Adipocyte (in vitro differentiated cells): ENCODE data around the gene TNFSF15.
A peak's percentile ranks its signal among the peaks of the same experiment; 100 is the strongest.

Experiments
- DNase-seq: peaks from one replicate; pipeline ENCODE4 v3.0.0-alpha.2; 2015; ENCODE audit warnings: low read depth
- H3K27me3 ChIP-seq: replicated peaks from 2 replicates; pipeline ENCODE4 v1.7.0; 2013; ENCODE audit warnings: mild to moderate bottlenecking, low read length, moderate library complexity; ENCODE audit not compliant: control insufficient read depth, insufficient read depth
- H3K36me3 ChIP-seq: 2 replicates; pipeline ENCODE4 v1.7.0; 2013; ENCODE audit warnings: low read length, mild to moderate bottlenecking, moderate library complexity; ENCODE audit not compliant: control insufficient read depth, insufficient read depth, severe bottlenecking
- H3K4me1 ChIP-seq: 2 replicates; pipeline ENCODE4 v1.7.0; 2013; ENCODE audit warnings: mild to moderate bottlenecking, low read length, moderate library complexity; ENCODE audit not compliant: control insufficient read depth, insufficient read depth
- H3K4me3 ChIP-seq: 2 replicates; pipeline ENCODE4 v1.7.0; 2013; ENCODE audit warnings: mild to moderate bottlenecking, low read length, moderate library complexity
- H3K9ac ChIP-seq: 2 replicates; pipeline ENCODE4 v1.7.0; 2013; ENCODE audit warnings: mild to moderate bottlenecking, low read length, moderate library complexity
- H3K9me3 ChIP-seq: 2 replicates; pipeline ENCODE4 v1.7.0; 2013; ENCODE audit warnings: mild to moderate bottlenecking, low read length, moderate library complexity; ENCODE audit not compliant: control insufficient read depth

The TNFSF15 gene

GRCh38 chr9:114844766-114845165 lies 38.9 kb upstream of the TNFSF15 start:
- Histone ChIP-seq H3K27me3 (no peaks in the 10 kb centered on the region), H3K9me3 (no peaks in the 10 kb centered on the region), H3K4me1 (peaks cover 9% of the 10 kb centered on the region), H3K4me3 (no peak overlapping the region), H3K9ac (no peak overlapping the region), H3K36me3 (no peaks in the 10 kb centered on the region)
- DNase-seq, result no peak

DNA sequence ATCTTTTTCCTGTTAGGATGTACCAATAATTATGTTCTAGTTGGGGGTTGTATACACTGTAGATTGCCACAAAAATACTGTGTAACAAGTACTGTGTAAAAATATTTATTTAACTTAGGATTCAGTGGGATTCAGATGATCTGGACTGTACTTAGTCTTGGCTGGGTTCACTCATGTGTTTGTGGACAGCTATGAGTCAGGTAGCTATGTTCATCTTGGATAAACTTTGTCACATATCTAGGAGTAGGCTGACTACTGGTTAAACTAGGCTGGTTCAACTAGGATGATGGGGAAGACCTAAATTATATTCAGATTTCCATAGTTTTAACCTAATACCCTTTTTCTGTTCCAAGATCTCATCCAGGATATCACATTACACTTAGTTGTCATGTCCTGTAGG lies 32.1 kb upstream of the TNFSF15 start:
- Histone ChIP-seq H3K4me3 (no peak overlapping the region), H3K27me3 (no peaks in the 10 kb centered on the region), H3K9ac (no peak overlapping the region), H3K4me1 (peaks cover 11% of the 10 kb centered on the region), H3K9me3 (no peaks in the 10 kb centered on the region), H3K36me3 (no peaks in the 10 kb centered on the region)
- DNase-seq, result no peak

- Histone ChIP-seq H3K9me3 (peaks cover 3% of the 10 kb centered on the region), H3K4me1 (peaks cover 11% of the 10 kb centered on the region), H3K27me3 (no peaks in the 10 kb centered on the region), H3K4me3 (no peak overlapping the region), H3K9ac (no peak overlapping the region), H3K36me3 (no peaks in the 10 kb centered on the region)
- DNase-seq, result no peak
Observed at GRCh38 chr9:114836769-114837168, 30.9 kb upstream of the TNFSF15 start.

GRCh38 chr9:114834386-114834785 lies 28.5 kb upstream of the TNFSF15 start:
- Histone ChIP-seq H3K4me3 (no peak overlapping the region), H3K27me3 (no peaks in the 10 kb centered on the region), H3K9me3 (peaks cover 3% of the 10 kb centered on the region), H3K4me1 (peaks cover 23% of the 10 kb centered on the region), H3K9ac (no peak overlapping the region), H3K36me3 (no peaks in the 10 kb centered on the region)
- peak; percentile 41 for DNase-seq

DNA sequence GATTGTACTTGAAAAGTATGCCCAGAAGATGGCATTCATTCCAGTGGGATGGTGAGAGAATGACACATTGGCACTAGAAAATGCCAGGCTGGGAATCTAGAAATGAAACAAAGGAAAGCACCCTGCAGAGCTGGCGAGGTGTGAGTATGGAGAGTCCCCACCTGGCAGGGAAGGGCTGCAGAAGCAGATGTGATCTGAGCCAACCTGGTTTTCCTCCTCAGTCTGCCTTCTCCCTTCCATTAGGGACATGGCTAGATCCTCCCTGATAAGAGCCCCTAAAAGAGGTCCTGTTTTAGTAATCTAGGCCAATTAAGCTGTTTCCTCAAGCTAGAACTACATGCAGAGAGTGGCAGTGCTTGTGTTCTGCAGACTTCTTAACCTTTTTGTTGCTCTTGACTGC lies 24.7 kb upstream of the TNFSF15 start:
- Histone ChIP-seq H3K9me3 (peaks cover 3% of the 10 kb centered on the region), H3K4me1 (peaks cover 19% of the 10 kb centered on the region), H3K27me3 (no peaks in the 10 kb centered on the region), H3K36me3 (no peaks in the 10 kb centered on the region), H3K4me3 (no peak overlapping the region), H3K9ac (no peak overlapping the region)
- DNase-seq, result no peak

GRCh38 chr9:114829574-114830440 lies 24.0 kb upstream of the TNFSF15 start:
- Histone ChIP-seq H3K27me3 (no peaks in the 10 kb centered on the region), H3K9me3 (peaks cover 3% of the 10 kb centered on the region), H3K9ac (no peak overlapping the region), H3K4me1 (peaks cover 24% of the 10 kb centered on the region), H3K4me3 (no peak overlapping the region), H3K36me3 (no peaks in the 10 kb centered on the region)
- DNase-seq, result peak; percentile 42

- Histone ChIP-seq H3K36me3 (no peaks in the 10 kb centered on the region), H3K27me3 (no peaks in the 10 kb centered on the region), H3K4me3 (no peak overlapping the region), H3K9me3 (peaks cover 3% of the 10 kb centered on the region), H3K9ac (no peak overlapping the region), H3K4me1 (peaks cover 33% of the 10 kb centered on the region)
- no peak for DNase-seq
Observed at GRCh38 chr9:114828303-114828650, 22.4 kb upstream of the TNFSF15 start.

GRCh38 chr9:114827641-114828302 lies 21.9 kb upstream of the TNFSF15 start:
- Histone ChIP-seq H3K36me3 (no peaks in the 10 kb centered on the region), H3K9me3 (peaks cover 3% of the 10 kb centered on the region), H3K9ac (no peak overlapping the region), H3K27me3 (no peaks in the 10 kb centered on the region), H3K4me1 (peaks cover 33% of the 10 kb centered on the region), H3K4me3 (no peak overlapping the region)
- DNase-seq, result no peak

GRCh38 chr9:114826431-114826830 lies 20.6 kb upstream of the TNFSF15 start:
- Histone ChIP-seq H3K27me3 (no peaks in the 10 kb centered on the region), H3K4me3 (no peak overlapping the region), H3K4me1 (peaks cover 36% of the 10 kb centered on the region), H3K36me3 (no peaks in the 10 kb centered on the region), H3K9ac (no peak overlapping the region), H3K9me3 (no peaks in the 10 kb centered on the region)
- DNase-seq, result no peak

GRCh38 chr9:114825126-114825795 lies 19.4 kb upstream of the TNFSF15 start:
- no peaks in the 10 kb centered on the region for H3K36me3 ChIP-seq
- peak; percentile 30 for DNase-seq
- H3K4me3 ChIP-seq, result no peak overlapping the region
- peak overlapping the region; percentile 21 for H3K9ac ChIP-seq
- H3K4me1 ChIP-seq, result peaks cover 32% of the 10 kb centered on the region
- no peaks in the 10 kb centered on the region for H3K27me3 ChIP-seq
- H3K9me3 ChIP-seq, result no peaks in the 10 kb centered on the region

- Histone ChIP-seq H3K9ac (peak overlapping the region; percentile 24), H3K4me3 (no peak overlapping the region), H3K9me3 (no peaks in the 10 kb centered on the region), H3K27me3 (no peaks in the 10 kb centered on the region), H3K4me1 (peaks cover 24% of the 10 kb centered on the region), H3K36me3 (no peaks in the 10 kb centered on the region)
- DNase-seq, result peak; percentile 47
Observed at GRCh38 chr9:114824110-114824509, 18.3 kb upstream of the TNFSF15 start.
